Tibial nerve (tissue), 4 donors: ENCODE data around the gene SPINT2. TPM values are rescaled to one million over a fixed set of nuclear protein-coding genes. Genes with fewer than 3 reads are reported as not detected.

Experiments used
- DNase-seq, 2 donors: peaks; one replicate each; pipeline ENCODE4 v3.0.0-alpha.2; 2019; ENCODE audit warnings: low spot score in 2 of 2
- H3K27ac ChIP-seq, 4 donors: fragments of 200-600 bp; sonication (generic) in 3 of 4; one replicate each; pipeline ENCODE4 v1.5.1; 2017 to 2019; ENCODE audit warnings: mild to moderate bottlenecking in 1 of 4
- H3K27me3 ChIP-seq, 2 donors: fragments of 200-600 bp; sonication (generic) in 1 of 2; one replicate each; pipeline versions ENCODE4 v1.5.1 to v1.6.0; 2017 to 2019
- H3K36me3 ChIP-seq, 3 donors: fragments of 200-600 bp; sonication (generic); one replicate each; pipeline ENCODE4 v1.5.1; 2018 to 2019
- H3K4me1 ChIP-seq, 4 donors: fragments of 200-600 bp; sonication (generic) in 3 of 4; one replicate each; pipeline ENCODE4 v1.5.1; 2017 to 2019
- H3K4me3 ChIP-seq, 4 donors: fragments of 200-600 bp; sonication (generic) in 3 of 4; one replicate each; pipeline ENCODE4 v1.5.1; 2017 to 2019; ENCODE audit warnings: mild to moderate bottlenecking in 1 of 4, moderate library complexity in 1 of 4
- H3K9me3 ChIP-seq, 4 donors: fragments of 200-600 bp; sonication (generic) in 3 of 4; one replicate each; pipeline ENCODE4 v1.5.1; 2017 to 2019
- EP300 ChIP-seq, 2 donors: sonication (generic); formaldehyde crosslinking; IDR thresholded peaks; one replicate each; pipeline ENCODE4 v1.6.1; 2017; ENCODE audit warnings: antibody characterized with exemption in 2 of 2, mild to moderate bottlenecking in 1 of 2
- POLR2A ChIP-seq, 2 donors: fragments of 450-650 bp; IDR thresholded peaks; one replicate each; pipeline ENCODE4 v1.6.1; 2017; ENCODE audit warnings: antibody characterized with exemption in 2 of 2, mild to moderate bottlenecking in 2 of 2, moderate library complexity in 2 of 2
- WGBS, 2 donors: methylation state at CpG; one replicate each; pipeline ENCODE4 v1.1.5; 2018; 5-methylcytosine and 5-hydroxymethylcytosine counted together
- total RNA-seq, 4 donors: library from RNA; depleted of rRNA; stranded (reverse); fragments of >200 nt; gene quantifications; one replicate each; pipeline ENCODE4 v1.1.0, GENCODE V29; 2016
- TF ChIP-seq, protein P1 (sequence below), 5 experiments: fragments of 200-600 bp in 3 of 5; fragments of 450-650 bp in 2 of 5; sonication (generic) in 3 of 5; IDR thresholded peaks; one replicate each; pipeline ENCODE4 v1.5.1; 2016 to 2019; ENCODE audit warnings: antibody characterized with exemption in 5 of 5, mild to moderate bottlenecking in 3 of 5, moderate library complexity in 2 of 5

The SPINT2 gene
- total RNA-seq, 4 donors from 2014 or later, result 39.0 to 79.1 (median 45.5) TPM

DNA sequence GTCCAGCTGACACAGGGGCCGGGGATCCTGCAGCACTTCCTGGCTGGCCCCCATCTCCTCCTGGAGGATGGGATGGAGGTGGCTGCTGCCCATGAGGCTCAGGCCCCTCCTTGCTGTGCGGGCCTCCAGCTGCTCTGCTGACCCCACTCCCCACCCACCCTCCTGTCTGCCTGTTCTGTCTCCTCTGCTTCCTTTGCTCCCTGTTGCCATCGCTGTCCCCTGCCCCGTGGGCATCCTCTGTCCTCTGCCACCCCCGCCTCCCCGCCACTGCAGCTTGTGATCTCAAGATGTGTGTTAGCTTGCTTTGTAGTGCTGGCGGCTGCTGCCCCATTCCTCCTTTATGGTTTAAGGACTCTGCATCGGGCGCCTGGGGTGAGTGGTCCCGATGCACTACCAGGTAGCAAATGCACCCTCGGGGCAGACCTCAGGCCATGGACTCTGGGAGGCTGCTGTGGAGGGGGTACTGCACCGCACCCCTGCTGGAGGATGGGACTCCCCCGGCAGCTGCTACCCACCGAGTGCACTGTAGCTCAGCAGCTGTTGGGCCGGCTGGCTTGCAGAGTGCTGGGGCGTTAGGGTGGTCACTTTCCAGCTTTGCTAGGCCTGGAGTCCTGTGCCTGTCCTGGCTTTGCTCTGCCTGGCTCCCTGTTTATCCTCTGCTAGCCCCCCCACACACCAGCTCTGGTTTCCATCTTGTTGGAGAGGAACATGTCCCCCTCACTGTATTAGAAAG, 23.9 kb downstream of the SPINT2 start:
- H3K36me3 ChIP-seq, result peaks cover 0 to 8% (median 0%) of the 10 kb centered on the region in 3 donors
- H3K27ac ChIP-seq, result peak overlapping the region in 1 of 4 donors; percentile 30
- no peak overlapping the region for H3K4me3 ChIP-seq
- peaks cover 0 to 13% (median 5%) of the 10 kb centered on the region in 4 donors for H3K4me1 ChIP-seq
- H3K27me3 ChIP-seq, result no peaks in the 10 kb centered on the region
- DNase-seq, result no peak
- TF ChIP-seq EP300 (IDR thresholded peaks at IDR 0.05) (no peak), POLR2A (IDR thresholded peaks at IDR 0.05) (no peak)
- TF ChIP-seq, protein P1, sequence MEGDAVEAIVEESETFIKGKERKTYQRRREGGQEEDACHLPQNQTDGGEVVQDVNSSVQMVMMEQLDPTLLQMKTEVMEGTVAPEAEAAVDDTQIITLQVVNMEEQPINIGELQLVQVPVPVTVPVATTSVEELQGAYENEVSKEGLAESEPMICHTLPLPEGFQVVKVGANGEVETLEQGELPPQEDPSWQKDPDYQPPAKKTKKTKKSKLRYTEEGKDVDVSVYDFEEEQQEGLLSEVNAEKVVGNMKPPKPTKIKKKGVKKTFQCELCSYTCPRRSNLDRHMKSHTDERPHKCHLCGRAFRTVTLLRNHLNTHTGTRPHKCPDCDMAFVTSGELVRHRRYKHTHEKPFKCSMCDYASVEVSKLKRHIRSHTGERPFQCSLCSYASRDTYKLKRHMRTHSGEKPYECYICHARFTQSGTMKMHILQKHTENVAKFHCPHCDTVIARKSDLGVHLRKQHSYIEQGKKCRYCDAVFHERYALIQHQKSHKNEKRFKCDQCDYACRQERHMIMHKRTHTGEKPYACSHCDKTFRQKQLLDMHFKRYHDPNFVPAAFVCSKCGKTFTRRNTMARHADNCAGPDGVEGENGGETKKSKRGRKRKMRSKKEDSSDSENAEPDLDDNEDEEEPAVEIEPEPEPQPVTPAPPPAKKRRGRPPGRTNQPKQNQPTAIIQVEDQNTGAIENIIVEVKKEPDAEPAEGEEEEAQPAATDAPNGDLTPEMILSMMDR (IDR thresholded peaks at IDR 0.05), result no peak
- 68 to 69% methylated on average over 15 to 16 of the region's 16 CpGs for WGBS, 2 donors
- no peaks in the 10 kb centered on the region for H3K9me3 ChIP-seq

DNA sequence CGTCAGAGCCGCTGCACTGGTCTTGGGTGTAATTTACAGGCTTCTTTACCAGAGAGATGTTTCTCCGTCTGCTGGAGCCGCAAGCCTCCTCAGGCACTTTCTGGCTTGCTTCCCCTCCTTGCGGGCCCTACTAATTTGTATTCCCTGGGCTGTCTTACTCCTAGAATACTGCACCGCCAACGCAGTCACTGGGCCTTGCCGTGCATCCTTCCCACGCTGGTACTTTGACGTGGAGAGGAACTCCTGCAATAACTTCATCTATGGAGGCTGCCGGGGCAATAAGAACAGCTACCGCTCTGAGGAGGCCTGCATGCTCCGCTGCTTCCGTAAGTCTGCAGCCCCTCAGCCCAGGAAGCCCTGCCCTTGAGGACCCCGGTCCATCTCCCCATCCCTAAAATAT, 25.6 kb downstream of the SPINT2 start:
- H3K27ac ChIP-seq, result no peak overlapping the region
- H3K4me1 ChIP-seq, result peaks cover 0 to 15% (median 5%) of the 10 kb centered on the region in 4 donors
- no peaks in the 10 kb centered on the region for H3K9me3 ChIP-seq
- WGBS, 2 donors, result 93 to 97% methylated on average over 15 of the region's 15 CpGs
- no peak overlapping the region for H3K4me3 ChIP-seq
- DNase-seq, result no peak
- H3K27me3 ChIP-seq, result no peaks in the 10 kb centered on the region
- TF ChIP-seq POLR2A (IDR thresholded peaks at IDR 0.05) (no peak), EP300 (IDR thresholded peaks at IDR 0.05) (no peak)
- TF ChIP-seq, protein P1 (IDR thresholded peaks at IDR 0.05), result no peak
- H3K36me3 ChIP-seq, result peaks cover 0 to 8% (median 0%) of the 10 kb centered on the region in 3 donors

DNA sequence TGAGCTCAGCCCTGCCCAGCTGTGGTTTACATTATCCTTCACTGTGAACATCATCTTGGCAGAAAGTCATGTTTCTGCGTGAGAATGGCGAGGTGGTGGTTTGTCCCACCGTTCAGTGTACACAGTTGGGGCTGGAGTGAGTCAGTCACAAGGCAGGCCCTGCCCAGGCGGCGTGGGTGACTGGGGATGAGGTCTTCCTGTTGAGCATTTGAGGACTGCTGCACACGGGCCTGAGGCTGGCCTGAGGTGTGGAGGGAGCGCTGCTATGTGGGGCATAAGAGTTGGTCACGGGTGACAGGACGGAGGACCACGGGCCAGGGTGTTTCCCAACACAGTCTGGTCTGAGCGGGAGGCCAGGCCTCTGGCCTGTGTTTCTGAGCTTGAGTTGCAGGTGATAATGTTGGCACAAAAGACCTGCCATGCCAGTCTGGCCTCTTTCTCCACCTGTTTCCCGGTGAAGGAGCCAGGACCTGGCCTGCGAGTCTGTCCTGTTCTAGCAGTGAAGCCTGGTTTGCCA, 26.3 kb downstream of the SPINT2 start:
- Histone ChIP-seq H3K9me3 (no peaks in the 10 kb centered on the region), H3K4me3 (no peak overlapping the region), H3K27ac (no peak overlapping the region), H3K27me3 (no peaks in the 10 kb centered on the region), H3K4me1 (peaks cover 0 to 15% (median 5%) of the 10 kb centered on the region in 4 donors), H3K36me3 (peaks cover 0 to 8% (median 0%) of the 10 kb centered on the region in 3 donors)
- TF ChIP-seq POLR2A (IDR thresholded peaks at IDR 0.05) (no peak), EP300 (IDR thresholded peaks at IDR 0.05) (no peak)
- TF ChIP-seq, protein P1 (IDR thresholded peaks at IDR 0.05), result no peak
- 75 to 79% methylated on average over 13 of the region's 13 CpGs for WGBS, 2 donors
- DNase-seq, result no peak

DNA sequence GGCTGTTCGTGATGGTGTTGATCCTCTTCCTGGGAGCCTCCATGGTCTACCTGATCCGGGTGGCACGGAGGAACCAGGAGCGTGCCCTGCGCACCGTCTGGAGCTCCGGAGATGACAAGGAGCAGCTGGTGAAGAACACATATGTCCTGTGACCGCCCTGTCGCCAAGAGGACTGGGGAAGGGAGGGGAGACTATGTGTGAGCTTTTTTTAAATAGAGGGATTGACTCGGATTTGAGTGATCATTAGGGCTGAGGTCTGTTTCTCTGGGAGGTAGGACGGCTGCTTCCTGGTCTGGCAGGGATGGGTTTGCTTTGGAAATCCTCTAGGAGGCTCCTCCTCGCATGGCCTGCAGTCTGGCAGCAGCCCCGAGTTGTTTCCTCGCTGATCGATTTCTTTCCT, 27.5 kb downstream of the SPINT2 start:
- peaks cover 0 to 8% (median 0%) of the 10 kb centered on the region in 3 donors for H3K36me3 ChIP-seq
- 77 to 80% methylated on average over 13 to 14 of the region's 15 CpGs for whole genome bisulfite sequencing, 2 donors
- H3K4me1 ChIP-seq, result peaks cover 0 to 15% (median 5%) of the 10 kb centered on the region in 4 donors
- H3K9me3 ChIP-seq, result no peaks in the 10 kb centered on the region
- TF ChIP-seq EP300 (IDR thresholded peaks at IDR 0.05) (no peak), POLR2A (IDR thresholded peaks at IDR 0.05) (no peak)
- TF ChIP-seq, protein P1 (IDR thresholded peaks at IDR 0.05), result no peak
- DNase-seq, result no peak
- no peak overlapping the region for H3K27ac ChIP-seq
- H3K4me3 ChIP-seq, result no peak overlapping the region
- no peaks in the 10 kb centered on the region for H3K27me3 ChIP-seq

DNA sequence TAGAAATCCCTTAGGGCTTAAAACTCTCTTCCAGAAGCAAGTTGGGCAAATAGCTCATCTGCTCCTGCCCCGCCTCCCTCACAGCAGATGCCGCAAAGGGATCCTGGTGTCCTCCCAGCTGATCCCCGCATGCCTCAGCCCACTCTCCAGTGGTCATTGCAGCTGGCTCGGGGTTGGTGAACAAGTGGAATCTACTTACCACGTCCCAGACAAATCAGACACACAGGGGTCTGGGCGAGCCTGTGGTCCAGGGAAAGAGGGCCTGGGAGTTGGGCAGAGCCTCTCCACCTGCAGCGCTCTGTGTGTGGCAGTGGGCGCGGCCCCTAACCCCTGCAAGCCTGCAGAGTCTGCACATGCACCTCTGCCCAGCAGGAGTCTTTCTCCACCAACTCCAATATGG, 28.9 kb downstream of the SPINT2 start:
- peaks cover 0 to 8% (median 0%) of the 10 kb centered on the region in 3 donors for H3K36me3 ChIP-seq
- H3K27me3 ChIP-seq, result no peaks in the 10 kb centered on the region
- TF ChIP-seq POLR2A (IDR thresholded peaks at IDR 0.05) (no peak), EP300 (IDR thresholded peaks at IDR 0.05) (no peak)
- TF ChIP-seq, protein P1 (IDR thresholded peaks at IDR 0.05), result no peak
- no peaks in the 10 kb centered on the region for H3K9me3 ChIP-seq
- DNase-seq, result no peak
- peak overlapping the region in 2 of 4 donors; percentile 50 to 81 for H3K27ac ChIP-seq
- H3K4me3 ChIP-seq, result no peak overlapping the region
- peaks cover 0 to 7% (median 1%) of the 10 kb centered on the region in 4 donors for H3K4me1 ChIP-seq
- 76 to 88% methylated on average over 8 to 9 of the region's 9 CpGs for WGBS, 2 donors
